ENCODE data around the gene MMP24OS. TPM values are rescaled to one million over a fixed set of nuclear protein-coding genes. Genes with fewer than 3 reads are reported as not detected.
A peak's percentile ranks its signal among the peaks of the same experiment; 100 is the strongest.

Gene MMP24OS
- total RNA-seq, 2 experiments from 2014 or later, result 46.6 to 48.4 TPM

DNA sequence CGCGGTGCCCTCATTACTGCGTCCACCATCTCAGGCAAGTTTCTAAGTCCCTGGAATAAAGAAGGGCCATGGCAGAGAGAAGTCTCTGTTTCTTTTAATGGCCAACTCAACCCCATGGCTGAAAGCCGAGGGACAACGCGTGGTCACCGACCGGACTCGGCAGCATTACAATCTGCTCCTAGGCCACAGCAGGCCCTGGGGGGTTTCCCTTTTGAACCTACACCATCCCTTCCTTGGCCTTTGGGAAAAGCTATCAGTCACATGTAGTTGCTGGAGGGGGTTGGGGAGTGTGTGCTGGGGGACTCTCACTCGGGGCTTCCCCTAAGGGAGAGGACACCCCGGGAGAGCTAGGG is 25.4 kb upstream of the MMP24OS start:
- H3K27me3 Mint-ChIP-seq, result no peaks in the 10 kb centered on the region
- ATAC-seq (no peak), DNase-seq (no peak)
- ChIA-PET POLR2A (interaction anchor here (0.9 to 1.7 kb wide), 6 partner anchors 12 to 144 kb away, joined by 3 to 5 read pairs (median 4); partner anchors contain the start of gene UQCC1), CTCF (interaction anchor here (0.7 to 8.8 kb wide), 34 partner anchors 9 to 157 kb away, joined by 3 to 91 read pairs (median 7); partner anchors contain the start of genes CEP250, EDEM2, EIF6 and FAM83C)
- H3K36me3 Mint-ChIP-seq (ENCODE audit: low read depth), result peaks cover 5% of the 10 kb centered on the region
- TF ChIP-seq, protein P1, sequence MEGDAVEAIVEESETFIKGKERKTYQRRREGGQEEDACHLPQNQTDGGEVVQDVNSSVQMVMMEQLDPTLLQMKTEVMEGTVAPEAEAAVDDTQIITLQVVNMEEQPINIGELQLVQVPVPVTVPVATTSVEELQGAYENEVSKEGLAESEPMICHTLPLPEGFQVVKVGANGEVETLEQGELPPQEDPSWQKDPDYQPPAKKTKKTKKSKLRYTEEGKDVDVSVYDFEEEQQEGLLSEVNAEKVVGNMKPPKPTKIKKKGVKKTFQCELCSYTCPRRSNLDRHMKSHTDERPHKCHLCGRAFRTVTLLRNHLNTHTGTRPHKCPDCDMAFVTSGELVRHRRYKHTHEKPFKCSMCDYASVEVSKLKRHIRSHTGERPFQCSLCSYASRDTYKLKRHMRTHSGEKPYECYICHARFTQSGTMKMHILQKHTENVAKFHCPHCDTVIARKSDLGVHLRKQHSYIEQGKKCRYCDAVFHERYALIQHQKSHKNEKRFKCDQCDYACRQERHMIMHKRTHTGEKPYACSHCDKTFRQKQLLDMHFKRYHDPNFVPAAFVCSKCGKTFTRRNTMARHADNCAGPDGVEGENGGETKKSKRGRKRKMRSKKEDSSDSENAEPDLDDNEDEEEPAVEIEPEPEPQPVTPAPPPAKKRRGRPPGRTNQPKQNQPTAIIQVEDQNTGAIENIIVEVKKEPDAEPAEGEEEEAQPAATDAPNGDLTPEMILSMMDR (IDR thresholded peaks at IDR 0.05), result no peak
- no peaks in the 10 kb centered on the region for H3K9me3 Mint-ChIP-seq
- H3K27ac Mint-ChIP-seq, result peak overlapping the region; percentile 50
- intact Hi-C loops (cut with micrococcal nuclease), result loop anchor here (5.0 kb wide), 1 partner anchor 144 kb away; no protein-coding TSS in a partner anchor
- H3K4me1 Mint-ChIP-seq (ENCODE audit: low read depth), result peaks cover 54% of the 10 kb centered on the region
- H3K4me3 Mint-ChIP-seq, result no peak overlapping the region

DNA sequence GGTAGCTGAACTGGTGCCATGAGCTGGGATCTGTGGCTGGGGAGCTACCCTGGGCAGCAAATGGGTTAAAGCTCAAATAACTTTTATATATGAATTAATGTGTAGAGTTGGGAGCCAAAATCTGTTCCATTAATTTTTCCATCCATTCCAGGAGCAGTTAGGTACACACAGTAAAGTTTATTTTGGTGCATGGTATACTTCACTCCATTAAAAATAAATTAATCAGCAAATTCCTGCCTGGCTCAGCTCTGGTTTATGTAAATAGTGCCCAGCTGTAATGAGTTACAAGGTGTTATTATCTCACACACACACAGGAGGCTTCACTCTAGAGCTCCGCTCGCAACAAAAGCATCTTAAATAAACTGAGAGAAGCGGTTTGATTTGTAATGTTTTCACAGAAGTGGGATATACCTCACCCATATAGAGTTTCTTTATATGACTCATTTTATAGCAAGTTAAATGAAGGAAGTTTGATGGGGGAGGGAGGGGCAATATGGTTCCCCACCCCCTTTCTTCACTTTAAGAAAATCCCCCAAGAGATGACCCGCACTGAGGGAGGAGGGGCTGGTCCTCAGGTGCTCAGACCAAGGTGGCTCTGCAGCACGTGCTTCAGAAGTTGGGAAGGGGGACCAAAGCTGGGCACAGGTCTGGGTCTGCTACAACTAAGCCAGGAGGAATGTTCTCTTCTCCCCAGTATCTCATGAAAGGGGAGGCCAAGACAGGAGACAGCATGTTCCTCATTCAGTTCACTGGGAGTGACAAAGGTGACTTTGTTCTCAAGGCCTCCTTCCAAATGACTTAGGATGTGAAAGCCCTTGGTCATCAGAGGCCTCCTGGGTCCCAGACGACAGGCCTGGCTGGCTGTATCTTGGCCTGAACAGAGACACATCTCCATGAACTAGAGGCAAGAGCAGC is 24.8 kb upstream of the MMP24OS start:
- no peaks in the 10 kb centered on the region for H3K9me3 Mint-ChIP-seq
- no peak for DNase-seq
- peak overlapping the region; percentile 47 for H3K27ac Mint-ChIP-seq
- H3K4me3 Mint-ChIP-seq, result no peak overlapping the region
- TF ChIP-seq, protein P1 (IDR thresholded peaks at IDR 0.05), result no peak
- H3K27me3 Mint-ChIP-seq, result no peaks in the 10 kb centered on the region
- POLR2A ChIA-PET, result interaction anchor here (0.9 to 1.7 kb wide), 5 partner anchors 13 to 109 kb away, joined by 3 to 5 read pairs (median 5); partner anchors contain the start of genes EIF6 and UQCC1
- no peak for ATAC-seq
- intact Hi-C loops (cut with micrococcal nuclease), result loop anchor here (5.0 kb wide), 1 partner anchor 145 kb away; no protein-coding TSS in a partner anchor
- peaks cover 5% of the 10 kb centered on the region for H3K36me3 Mint-ChIP-seq (ENCODE audit: low read depth)
- CTCF ChIA-PET, result interaction anchor here (0.8 to 8.8 kb wide), 22 partner anchors 8 to 153 kb away, joined by 3 to 91 read pairs (median 8); partner anchors contain the start of genes CEP250, EIF6, GDF5 and MMP24OS
- H3K4me1 Mint-ChIP-seq (ENCODE audit: low read depth), result peaks cover 50% of the 10 kb centered on the region

DNA sequence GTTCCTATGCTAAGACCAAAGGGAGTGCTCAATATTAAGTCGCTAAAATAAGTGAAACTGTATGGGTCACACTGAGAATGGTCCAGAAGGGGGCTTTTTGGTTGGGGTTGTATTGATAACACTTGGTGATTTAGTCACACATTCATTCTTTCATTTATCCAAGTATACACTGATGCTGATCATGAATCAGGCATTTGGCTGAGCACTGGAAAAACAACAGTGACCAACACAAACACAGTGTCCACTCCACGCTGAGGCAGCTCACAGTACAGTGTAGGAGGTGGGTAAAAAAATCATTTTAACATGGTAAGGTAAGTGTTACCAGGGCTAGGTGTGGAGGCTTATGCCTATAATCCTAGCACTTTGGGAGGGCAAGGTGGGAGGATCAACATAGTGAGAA is 23.5 kb upstream of the MMP24OS start:
- TF ChIP-seq, protein P1 (IDR thresholded peaks at IDR 0.05), result no peak

GRCh38 chr20:35300469-35301262 is 22.7 kb upstream of the MMP24OS start:
- Mint-ChIP-seq H3K4me1 (ENCODE audit: low read depth) (peaks cover 32% of the 10 kb centered on the region), H3K4me3 (no peak overlapping the region), H3K27me3 (no peaks in the 10 kb centered on the region), H3K9me3 (no peaks in the 10 kb centered on the region), H3K36me3 (ENCODE audit: low read depth) (peaks cover 3% of the 10 kb centered on the region), H3K27ac (no peak overlapping the region)
- intact Hi-C loops (cut with micrococcal nuclease), result loop anchor here (5.0 kb wide), 1 partner anchor 147 kb away; no protein-coding TSS in a partner anchor
- ChIA-PET POLR2A (interaction anchor here (0.9 to 1.7 kb wide), 2 partner anchors 16 to 34 kb away, joined by 3 to 5 read pairs; partner anchors contain the start of gene EIF6), CTCF (interaction anchor here (0.6 to 8.8 kb wide), 4 partner anchors 29 to 562 kb away, joined by 3 to 91 read pairs (median 44); no protein-coding TSS in a partner anchor)
- DNase-seq (no peak), ATAC-seq (no peak)
- TF ChIP-seq, protein P1 (IDR thresholded peaks at IDR 0.05), result no peak

More for the DNA sequence above, 23.5 kb upstream of the MMP24OS start:
- H3K4me3 Mint-ChIP-seq, result no peak overlapping the region
- H3K27ac Mint-ChIP-seq, result no peak overlapping the region
- intact Hi-C loops (cut with micrococcal nuclease), result loop anchor here (5.0 kb wide), 1 partner anchor 146 kb away; no protein-coding TSS in a partner anchor
- CTCF ChIA-PET, result interaction anchor here (0.6 to 8.8 kb wide), 3 partner anchors 28 to 561 kb away, joined by 3 to 91 read pairs (median 85); no protein-coding TSS in a partner anchor
- peaks cover 5% of the 10 kb centered on the region for H3K36me3 Mint-ChIP-seq (ENCODE audit: low read depth)
- H3K4me1 Mint-ChIP-seq (ENCODE audit: low read depth), result peaks cover 40% of the 10 kb centered on the region
- POLR2A ChIA-PET, result interaction anchor here (1.7 kb wide), 2 partner anchors 12 to 17 kb away, joined by 4 to 5 read pairs; partner anchors contain the start of gene EIF6
- no peaks in the 10 kb centered on the region for H3K9me3 Mint-ChIP-seq
- DNase-seq (no peak), ATAC-seq (no peak)
- H3K27me3 Mint-ChIP-seq, result no peaks in the 10 kb centered on the region

Data from activated CD8-positive, alpha-beta T cell treated with anti-CD3 and anti-CD28 coated beads for 36 hours (primary cell).